Posterior cingulate gyrus (tissue), 11 donors: ENCODE measurements around the gene ZC3HAV1.
"Not testable (repeated sequence)": the region's sequence is repeated elsewhere in the genome, so short reads cannot be mapped to it uniquely, and the experiment has no call there.

Source experiments
- DNase-seq, 10 donors: peaks; one replicate each; pipeline versions ENCODE4 v3.0.0 to v3.0.0-alpha.2; 2020 to 2021; ENCODE audit warnings: mixed read lengths in 3 of 10
- intact Hi-C: fragments of 100-400 bp; cut with DNase I; formaldehyde crosslinking; loops from one replicate; pipeline ENCODE4 v1.15.1; 2023

ZC3HAV1 gene

GRCh38 chr7:139109188-139109982, at the start of gene ZC3HAV1:
Gene ZC3HAV1 (minus strand): TSS chr7:139109720. CDS start chr7:139109331, 389 bp downstream.
- intact Hi-C loops = no loop called here

DNA sequence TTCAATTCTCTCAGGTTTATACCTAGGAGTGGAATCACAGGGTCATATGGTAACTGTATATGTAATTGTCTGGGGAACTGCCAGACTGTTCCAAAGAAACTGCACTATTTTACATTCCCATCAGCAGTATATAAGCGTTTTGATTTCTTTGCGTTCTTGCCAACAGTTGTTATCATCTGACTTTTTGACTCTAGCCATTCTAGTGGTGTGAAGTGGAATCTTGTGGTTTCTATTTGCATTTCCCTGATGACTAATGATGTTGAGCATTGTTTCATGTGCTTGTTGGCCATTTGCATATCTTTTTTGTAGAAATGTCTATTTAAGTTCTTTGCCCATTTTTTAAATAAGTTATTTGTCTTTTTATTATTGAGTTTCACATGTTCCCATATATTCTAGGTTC, 44.3 kb upstream of the ZC3HAV1 start:
- intact Hi-C loops = no loop called here
- no peak for DNase-seq

More at GRCh38 chr7:139109188-139109982, at the start of gene ZC3HAV1:
- peak; percentile 27 to 91 (median 58) for DNase-seq

DNA sequence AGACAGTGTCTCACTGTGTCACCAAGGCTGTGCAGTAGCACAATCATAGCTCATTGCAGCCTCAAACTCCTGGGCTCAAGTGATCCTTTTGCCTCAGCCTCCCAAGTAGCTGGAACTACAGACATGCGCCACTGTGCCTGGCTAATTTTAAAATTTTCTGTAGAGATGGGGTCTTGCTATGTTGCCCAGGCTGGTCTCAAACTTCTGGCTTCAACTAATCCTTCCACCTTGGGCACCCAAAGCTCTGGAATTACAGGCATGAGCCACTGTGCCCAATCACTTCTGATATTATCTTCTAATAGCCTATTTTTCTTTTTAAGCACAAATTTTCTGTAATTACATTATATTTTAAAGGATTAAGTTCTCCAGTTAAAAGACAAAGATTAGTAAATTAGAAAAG, 42.6 kb upstream of the ZC3HAV1 start:
- DNase-seq = peak in 1 of 10 donors; percentile 16
- intact Hi-C loops = no loop called here

- intact Hi-C loops = loop anchor here (10.0 kb wide), 1 partner anchor 96 kb away; the partner anchor contains the start of gene UBN2
- no peak for DNase-seq
Observed at GRCh38 chr7:139139150-139139549, 29.6 kb upstream of the ZC3HAV1 start.

DNA sequence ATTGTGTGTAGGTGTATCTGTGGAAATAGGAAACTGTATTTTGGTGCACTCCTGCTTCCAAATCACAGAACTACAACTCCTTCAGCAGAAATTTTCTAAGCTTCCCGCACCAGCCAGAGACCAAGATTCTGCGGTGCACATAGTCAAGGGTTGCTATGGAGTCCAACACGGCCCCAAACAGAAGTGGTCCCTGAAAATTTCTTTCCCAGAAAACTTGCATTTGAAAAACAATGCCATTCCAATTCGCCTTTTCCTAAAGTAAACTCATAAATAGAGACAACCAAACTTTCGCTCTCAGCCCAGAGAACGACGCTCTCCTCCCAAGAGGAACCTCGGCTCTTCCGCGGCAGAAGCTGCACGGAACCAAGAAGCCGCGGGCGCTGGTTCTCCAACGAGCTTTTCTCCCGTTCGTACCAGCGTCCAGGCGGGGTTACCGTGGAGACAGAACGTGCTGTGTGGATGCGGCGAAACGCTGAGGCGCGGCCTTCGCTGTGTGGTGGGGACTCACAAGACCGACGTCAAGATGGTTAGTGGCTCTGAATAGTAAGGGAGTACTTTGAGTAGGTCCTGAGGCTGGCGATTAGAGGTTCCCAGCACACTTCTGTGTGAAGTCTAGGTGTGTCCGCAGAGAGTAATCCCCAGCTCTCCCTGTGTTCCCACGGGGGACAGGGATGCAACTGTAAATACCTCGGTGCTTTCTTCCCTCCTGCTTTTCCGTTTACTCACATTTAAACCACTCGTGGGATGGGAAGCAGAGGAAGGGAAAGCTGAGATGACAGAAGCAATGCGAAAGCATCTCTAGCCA, 24.0 kb upstream of the ZC3HAV1 start:
- intact Hi-C loops = loop anchor here (10.0 kb wide), 1 partner anchor 101 kb away; the partner anchor contains the start of gene UBN2
- DNase-seq = peak; percentile 78 to 98 (median 86)

DNA sequence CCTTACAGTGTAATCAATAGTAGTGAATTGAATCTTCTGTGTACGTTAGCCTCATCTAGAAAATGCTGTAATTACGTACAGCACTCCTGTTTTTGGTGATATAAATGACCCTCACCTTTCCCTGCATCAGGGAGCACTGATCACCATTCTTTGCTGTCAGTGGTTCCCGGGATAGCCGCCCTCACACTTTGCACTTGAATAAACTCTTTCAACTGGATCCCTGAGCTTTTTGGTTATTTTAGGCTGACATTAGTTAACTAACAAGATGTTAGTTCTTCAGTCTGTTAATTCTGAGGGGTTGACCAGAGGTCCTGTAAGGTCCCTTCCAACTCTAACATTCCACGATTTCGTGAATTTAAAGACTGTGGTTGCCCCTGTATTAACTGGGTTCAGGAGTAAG, 23.4 kb upstream of the ZC3HAV1 start:
- intact Hi-C loops = loop anchor here (10.0 kb wide), 1 partner anchor 102 kb away; the partner anchor contains the start of gene UBN2
- no peak for DNase-seq

DNA sequence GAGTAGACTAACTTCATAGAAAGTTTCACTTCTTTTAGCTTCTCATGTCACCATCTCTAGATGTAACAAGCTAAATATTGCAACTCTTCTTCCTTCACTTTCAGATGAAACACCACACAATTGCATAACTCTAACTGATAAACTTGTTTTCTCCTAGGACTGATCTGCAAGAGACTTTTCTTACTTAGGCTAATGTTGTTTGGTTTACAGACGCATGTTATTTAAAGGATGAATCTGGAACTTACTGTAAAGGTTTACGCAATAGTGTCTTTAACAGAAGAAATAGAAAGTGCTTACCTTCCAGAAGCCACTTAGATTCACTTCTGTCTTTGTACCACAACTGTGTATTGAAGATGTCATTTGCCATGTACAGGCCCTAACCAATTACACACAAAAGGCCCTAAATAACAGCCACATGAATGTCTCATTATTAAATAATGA, 22.1 kb upstream of the ZC3HAV1 start:
- intact Hi-C loops = loop anchor here (10.0 kb wide), 1 partner anchor 103 kb away; the partner anchor contains the start of gene UBN2
- DNase-seq = no peak

DNA sequence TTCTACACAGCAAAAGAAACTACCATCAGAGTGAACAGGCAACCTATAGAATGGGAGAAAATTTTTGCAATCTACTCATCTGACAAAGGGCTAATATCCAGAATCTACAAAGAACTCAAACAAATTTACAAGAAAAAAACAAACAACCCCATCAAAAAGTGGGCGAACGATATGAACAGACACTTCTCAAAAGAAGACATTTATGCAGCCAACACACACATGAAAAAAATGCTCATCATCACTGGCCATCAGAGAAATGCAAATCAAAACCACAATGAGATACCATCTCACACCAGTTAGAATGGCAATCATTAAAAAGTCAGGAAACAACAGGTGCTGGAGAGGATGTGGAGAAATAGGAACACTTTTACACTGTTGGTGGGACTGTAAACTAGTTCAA, 20.3 kb upstream of the ZC3HAV1 start:
- intact Hi-C loops = loop anchor here (10.0 kb wide), 1 partner anchor 105 kb away; the partner anchor contains the start of gene UBN2
- DNase-seq = not testable (repeated sequence)

GRCh38 chr7:139127648-139128047, 18.1 kb upstream of the ZC3HAV1 start:
- DNase-seq = no peak
- intact Hi-C loops = no loop called here

- DNase-seq = no peak
- intact Hi-C loops = no loop called here
Observed at GRCh38 chr7:139125657-139126056, 16.1 kb upstream of the ZC3HAV1 start.

DNA sequence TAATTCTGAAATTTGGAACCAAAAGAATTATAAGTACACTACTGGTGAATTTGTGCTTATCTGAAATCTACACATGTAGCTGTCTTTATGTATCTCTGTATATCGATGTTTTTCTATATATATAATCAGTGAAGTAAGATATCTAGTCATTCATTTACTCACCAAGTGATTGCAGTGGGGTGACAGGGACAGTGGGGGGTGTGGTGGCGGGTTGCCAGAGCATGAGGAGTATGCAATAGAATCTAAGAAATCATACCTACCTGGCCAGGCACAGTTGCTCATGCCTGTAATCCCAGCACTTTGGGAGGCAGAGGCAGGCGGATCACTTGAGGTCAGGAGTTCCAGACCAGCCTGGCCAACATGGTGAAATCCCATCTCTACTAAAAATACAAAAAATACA, 15.5 kb upstream of the ZC3HAV1 start:
- intact Hi-C loops, DNase-seq: not testable (repeated sequence)

- intact Hi-C loops = no loop called here
Observed at GRCh38 chr7:139124084-139124914, 14.8 kb upstream of the ZC3HAV1 start.

GRCh38 chr7:139119486-139119849, 9.9 kb upstream of the ZC3HAV1 start:
- DNase-seq = no peak
- intact Hi-C loops = no loop called here

More at GRCh38 chr7:139124084-139124914, 14.8 kb upstream of the ZC3HAV1 start:
- no peak for DNase-seq

GRCh38 chr7:139118805-139119485, 9.4 kb upstream of the ZC3HAV1 start:
- intact Hi-C loops = no loop called here
- no peak for DNase-seq

DNA sequence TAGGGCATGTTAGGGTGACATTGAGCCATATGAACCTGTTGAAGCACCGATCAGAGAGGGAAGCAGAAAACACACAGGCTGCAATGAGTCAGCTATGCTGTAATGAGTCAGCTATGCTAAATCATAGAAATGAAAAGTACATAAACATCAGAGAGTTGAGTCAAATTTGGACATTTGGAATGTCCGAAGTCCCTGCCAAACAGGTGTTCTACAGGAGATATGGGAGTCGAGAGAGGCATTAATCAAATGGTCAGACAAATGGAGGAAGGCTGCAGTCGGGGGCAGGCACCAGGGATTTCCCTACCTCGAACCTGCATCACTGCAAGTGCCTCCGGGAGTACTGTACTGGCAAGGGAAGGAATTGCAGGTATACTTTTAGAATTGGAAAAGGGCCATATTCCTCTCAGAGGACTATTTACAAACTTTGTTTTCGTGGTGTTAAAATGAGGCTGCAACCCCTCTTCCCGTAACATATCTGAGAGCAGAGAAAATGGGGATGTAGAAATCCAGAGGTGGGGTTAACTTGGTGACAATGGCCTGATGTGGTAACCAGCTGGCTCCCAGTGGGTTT, 8.8 kb upstream of the ZC3HAV1 start:
- no peak for DNase-seq
- intact Hi-C loops = no loop called here

GRCh38 chr7:139117599-139118233, 8.2 kb upstream of the ZC3HAV1 start:
- intact Hi-C loops = no loop called here
- no peak for DNase-seq

GRCh38 chr7:139116999-139117398, 7.5 kb upstream of the ZC3HAV1 start:
- intact Hi-C loops = no loop called here
- DNase-seq = no peak

DNA sequence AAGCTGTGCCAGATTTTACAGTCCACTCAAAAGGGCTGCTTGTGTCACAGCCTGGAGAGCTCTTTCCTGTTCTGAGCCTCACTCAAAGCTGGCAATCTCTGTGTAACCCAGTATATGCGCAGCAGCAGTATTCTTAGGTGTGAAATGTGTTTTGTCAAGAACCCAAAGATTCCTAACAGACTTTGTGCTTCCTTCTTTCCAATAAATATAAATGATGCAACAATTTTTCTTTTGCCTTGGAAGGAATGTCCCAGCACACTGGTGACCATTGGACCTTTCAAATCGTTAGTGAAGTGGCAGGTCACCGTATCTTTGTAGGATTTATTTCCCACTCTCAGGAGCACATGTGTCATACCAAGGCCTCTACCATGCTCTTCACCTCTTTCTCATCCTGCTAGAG, 5.6 kb upstream of the ZC3HAV1 start:
- no peak for DNase-seq
- intact Hi-C loops = no loop called here

GRCh38 chr7:139114585-139114984, 5.1 kb upstream of the ZC3HAV1 start:
- no peak for DNase-seq
- intact Hi-C loops = no loop called here
